ENCODE data around the gene POU6F2.

Gene POU6F2

GRCh38 chr7:39516498-39516897, 538.8 kb downstream of the POU6F2 start:
- TF ChIP-seq, protein P1, sequence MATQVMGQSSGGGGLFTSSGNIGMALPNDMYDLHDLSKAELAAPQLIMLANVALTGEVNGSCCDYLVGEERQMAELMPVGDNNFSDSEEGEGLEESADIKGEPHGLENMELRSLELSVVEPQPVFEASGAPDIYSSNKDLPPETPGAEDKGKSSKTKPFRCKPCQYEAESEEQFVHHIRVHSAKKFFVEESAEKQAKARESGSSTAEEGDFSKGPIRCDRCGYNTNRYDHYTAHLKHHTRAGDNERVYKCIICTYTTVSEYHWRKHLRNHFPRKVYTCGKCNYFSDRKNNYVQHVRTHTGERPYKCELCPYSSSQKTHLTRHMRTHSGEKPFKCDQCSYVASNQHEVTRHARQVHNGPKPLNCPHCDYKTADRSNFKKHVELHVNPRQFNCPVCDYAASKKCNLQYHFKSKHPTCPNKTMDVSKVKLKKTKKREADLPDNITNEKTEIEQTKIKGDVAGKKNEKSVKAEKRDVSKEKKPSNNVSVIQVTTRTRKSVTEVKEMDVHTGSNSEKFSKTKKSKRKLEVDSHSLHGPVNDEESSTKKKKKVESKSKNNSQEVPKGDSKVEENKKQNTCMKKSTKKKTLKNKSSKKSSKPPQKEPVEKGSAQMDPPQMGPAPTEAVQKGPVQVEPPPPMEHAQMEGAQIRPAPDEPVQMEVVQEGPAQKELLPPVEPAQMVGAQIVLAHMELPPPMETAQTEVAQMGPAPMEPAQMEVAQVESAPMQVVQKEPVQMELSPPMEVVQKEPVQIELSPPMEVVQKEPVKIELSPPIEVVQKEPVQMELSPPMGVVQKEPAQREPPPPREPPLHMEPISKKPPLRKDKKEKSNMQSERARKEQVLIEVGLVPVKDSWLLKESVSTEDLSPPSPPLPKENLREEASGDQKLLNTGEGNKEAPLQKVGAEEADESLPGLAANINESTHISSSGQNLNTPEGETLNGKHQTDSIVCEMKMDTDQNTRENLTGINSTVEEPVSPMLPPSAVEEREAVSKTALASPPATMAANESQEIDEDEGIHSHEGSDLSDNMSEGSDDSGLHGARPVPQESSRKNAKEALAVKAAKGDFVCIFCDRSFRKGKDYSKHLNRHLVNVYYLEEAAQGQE (IDR thresholded peaks at IDR 0.05; ENCODE audit: low read depth): no peak
- TF ChIP-seq TAF1 (IDR thresholded peaks at IDR 0.05; ENCODE audit: low read depth) (no peak), FOXM1 (IDR thresholded peaks at IDR 0.05; ENCODE audit: borderline replicate concordance, low read depth) (no peak), TEAD4 (IDR thresholded peaks at IDR 0.05) (no peak), TCF12 (IDR thresholded peaks at IDR 0.05; ENCODE audit: low read depth) (no peak), CEBPB (IDR thresholded peaks at IDR 0.05) (no peak), CREB1 (IDR thresholded peaks at IDR 0.05; ENCODE audit: low read depth) (no peak), MAX (IDR thresholded peaks at IDR 0.05) (no peak), ZBTB7A (IDR thresholded peaks at IDR 0.05; ENCODE audit: low read depth) (no peak), EP300 (IDR thresholded peaks at IDR 0.05; ENCODE audit: borderline replicate concordance) (no peak), EGR1 (IDR thresholded peaks at IDR 0.05) (no peak), YY1 (IDR thresholded peaks at IDR 0.05; ENCODE audit: low read depth) (no peak), NFIC (IDR thresholded peaks at IDR 0.05) (no peak), RAD21 (IDR thresholded peaks at IDR 0.05; ENCODE audit: low read depth) (no peak)
- TF ChIP-seq, protein P2, sequence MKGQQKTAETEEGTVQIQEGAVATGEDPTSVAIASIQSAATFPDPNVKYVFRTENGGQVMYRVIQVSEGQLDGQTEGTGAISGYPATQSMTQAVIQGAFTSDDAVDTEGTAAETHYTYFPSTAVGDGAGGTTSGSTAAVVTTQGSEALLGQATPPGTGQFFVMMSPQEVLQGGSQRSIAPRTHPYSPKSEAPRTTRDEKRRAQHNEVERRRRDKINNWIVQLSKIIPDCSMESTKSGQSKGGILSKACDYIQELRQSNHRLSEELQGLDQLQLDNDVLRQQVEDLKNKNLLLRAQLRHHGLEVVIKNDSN (IDR thresholded peaks at IDR 0.05): no peak

- TF ChIP-seq YY1 (IDR thresholded peaks at IDR 0.05; ENCODE audit: low read depth): no peak
- no peak for TF ChIP-seq CEBPB (IDR thresholded peaks at IDR 0.05)
- TF ChIP-seq, protein P2 (IDR thresholded peaks at IDR 0.05): no peak
Measured at GRCh38 chr7:39517240-39517639, 539.5 kb downstream of the POU6F2 start.
